Ishikawa (cell line): ENCODE measurements around the gene SP4.

Source experiments
- CEBPB ChIP-seq: IDR thresholded peaks from 2 replicates; pipeline ENCODE4 v1.6.1; 2012
- CREB1 ChIP-seq: IDR thresholded peaks from 2 replicates; pipeline ENCODE4 v1.6.1; 2012; ENCODE audit warnings: low read depth
- EGR1 ChIP-seq: IDR thresholded peaks from 2 replicates; pipeline ENCODE4 v1.6.1; 2012
- EP300 ChIP-seq: IDR thresholded peaks from 2 replicates; pipeline ENCODE4 v1.6.1; 2012; ENCODE audit warnings: borderline replicate concordance
- FOXM1 ChIP-seq: IDR thresholded peaks from 2 replicates; pipeline ENCODE4 v1.6.1; 2012; ENCODE audit warnings: low read depth, borderline replicate concordance
- NFIC ChIP-seq: IDR thresholded peaks from 2 replicates; pipeline ENCODE4 v1.6.1; 2012
- RAD21 ChIP-seq: IDR thresholded peaks from 2 replicates; pipeline ENCODE4 v1.6.1; 2012; ENCODE audit warnings: low read depth
- REST ChIP-seq: IDR thresholded peaks from 2 replicates; pipeline ENCODE4 v1.6.1; 2012; ENCODE audit warnings: low read depth, mild to moderate bottlenecking
- TAF1 ChIP-seq: IDR thresholded peaks from 2 replicates; pipeline ENCODE4 v1.6.1; 2012; ENCODE audit warnings: low read depth, mild to moderate bottlenecking
- TCF12 ChIP-seq: IDR thresholded peaks from 2 replicates; pipeline ENCODE4 v1.6.1; 2012; ENCODE audit warnings: low read depth
- TEAD4 ChIP-seq: IDR thresholded peaks from 2 replicates; pipeline ENCODE4 v1.6.1; 2012
- YY1 ChIP-seq: IDR thresholded peaks from 2 replicates; pipeline ENCODE4 v1.6.1; 2012; ENCODE audit warnings: low read depth
- ZBTB7A ChIP-seq: IDR thresholded peaks from 2 replicates; pipeline ENCODE4 v1.6.1; 2012; ENCODE audit warnings: low read depth
- TF ChIP-seq, protein P1 (sequence below): IDR thresholded peaks from 2 replicates; pipeline ENCODE4 v1.6.1; 2012
- TF ChIP-seq, protein P2 (sequence below): IDR thresholded peaks from 2 replicates; pipeline ENCODE4 v1.6.1; 2012

Gene SP4

DNA sequence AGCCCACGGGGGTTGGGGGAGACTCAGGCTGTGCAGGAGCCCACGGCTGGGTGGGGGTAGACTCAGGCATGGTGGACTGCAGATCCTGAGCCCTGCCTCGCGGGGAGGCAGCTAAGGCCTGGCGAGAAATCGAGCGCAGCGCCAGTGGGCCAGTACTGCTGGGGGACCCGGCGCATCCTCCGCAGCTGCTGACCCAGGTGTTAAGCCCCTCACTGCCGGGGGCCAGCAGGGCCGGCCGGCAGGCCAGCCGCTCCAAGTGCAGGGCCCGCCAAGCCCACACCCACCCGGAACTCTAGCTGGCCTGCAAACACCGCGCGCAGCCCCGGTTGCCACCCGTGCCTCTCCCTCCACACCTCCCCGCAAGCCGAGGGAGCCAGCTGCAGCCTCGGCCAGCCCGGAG is 33.4 kb downstream of the SP4 start:
- TF ChIP-seq CREB1: no peak
- no peak for TF ChIP-seq EGR1
- no peak for TF ChIP-seq YY1
- no peak for TF ChIP-seq ZBTB7A
- TF ChIP-seq EP300: no peak
- TF ChIP-seq CEBPB: no peak
- no peak for TF ChIP-seq NFIC
- no peak for TF ChIP-seq RAD21
- no peak for TF ChIP-seq TEAD4
- TF ChIP-seq, protein P1, sequence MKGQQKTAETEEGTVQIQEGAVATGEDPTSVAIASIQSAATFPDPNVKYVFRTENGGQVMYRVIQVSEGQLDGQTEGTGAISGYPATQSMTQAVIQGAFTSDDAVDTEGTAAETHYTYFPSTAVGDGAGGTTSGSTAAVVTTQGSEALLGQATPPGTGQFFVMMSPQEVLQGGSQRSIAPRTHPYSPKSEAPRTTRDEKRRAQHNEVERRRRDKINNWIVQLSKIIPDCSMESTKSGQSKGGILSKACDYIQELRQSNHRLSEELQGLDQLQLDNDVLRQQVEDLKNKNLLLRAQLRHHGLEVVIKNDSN: no peak
- TF ChIP-seq REST: no peak

DNA sequence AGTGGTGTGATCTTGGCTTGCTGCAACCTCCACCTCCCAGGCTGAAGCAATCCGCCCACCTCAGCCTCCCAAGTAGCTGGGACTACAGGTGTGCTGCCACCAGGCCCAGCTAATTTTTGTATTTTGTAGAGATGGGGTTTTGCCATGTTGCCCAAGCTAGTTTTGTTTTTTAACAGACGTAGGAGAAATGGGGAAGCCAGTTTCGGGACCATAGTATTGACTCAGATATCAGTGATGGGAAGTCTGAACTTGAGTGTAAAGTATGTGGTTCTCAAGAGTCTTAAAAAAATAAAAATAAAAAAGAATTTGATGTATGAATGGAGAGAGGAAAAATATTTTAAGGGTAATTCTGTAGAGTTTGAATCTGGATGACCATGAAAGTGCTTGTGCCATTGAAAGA is 34.2 kb downstream of the SP4 start:
- TF ChIP-seq FOXM1 (no peak), EP300 (no peak), CREB1 (no peak), ZBTB7A (no peak), TEAD4 (no peak), REST (no peak), TCF12 (no peak), CEBPB (no peak)
- TF ChIP-seq, protein P1: no peak

GRCh38 chr7:21463524-21463923 is 35.6 kb downstream of the SP4 start:
- TF ChIP-seq CEBPB (no peak), TCF12 (no peak), ZBTB7A (no peak), FOXM1 (no peak), EP300 (no peak), TEAD4 (no peak), TAF1 (no peak), CREB1 (no peak), NFIC (no peak)
- TF ChIP-seq, protein P2, sequence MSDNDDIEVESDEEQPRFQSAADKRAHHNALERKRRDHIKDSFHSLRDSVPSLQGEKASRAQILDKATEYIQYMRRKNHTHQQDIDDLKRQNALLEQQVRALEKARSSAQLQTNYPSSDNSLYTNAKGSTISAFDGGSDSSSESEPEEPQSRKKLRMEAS: no peak

DNA sequence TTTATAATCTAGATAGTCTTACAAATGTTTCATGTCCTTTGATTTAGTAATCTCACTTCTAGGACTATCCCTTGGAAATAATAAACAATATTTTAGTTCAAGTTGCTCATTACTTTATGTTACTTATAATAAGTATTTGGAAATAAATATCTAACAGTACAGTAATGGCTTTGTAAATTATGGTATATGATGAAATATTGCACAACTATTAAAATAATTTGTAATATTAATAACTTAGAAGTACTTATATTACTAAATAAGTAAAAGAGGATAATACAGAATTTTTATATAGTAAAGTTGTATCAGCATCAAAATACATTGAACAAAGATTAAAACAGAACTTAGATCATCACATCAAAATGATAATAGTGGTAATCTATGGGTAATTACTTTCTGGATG is 41.1 kb downstream of the SP4 start:
- TF ChIP-seq CREB1: no peak
- TF ChIP-seq TCF12: no peak
- no peak for TF ChIP-seq REST
- no peak for TF ChIP-seq RAD21
- TF ChIP-seq, protein P2: no peak
- TF ChIP-seq TEAD4: no peak
- no peak for TF ChIP-seq CEBPB
- no peak for TF ChIP-seq EGR1
- no peak for TF ChIP-seq NFIC
- no peak for TF ChIP-seq ZBTB7A
- TF ChIP-seq FOXM1: no peak
- no peak for TF ChIP-seq TAF1
- TF ChIP-seq, protein P1: no peak
- no peak for TF ChIP-seq YY1
- no peak for TF ChIP-seq EP300
